Adrenal gland (tissue), 12 donors: Measurements from ENCODE around the gene MCUR1. TPM values are rescaled to one million over a fixed set of nuclear protein-coding genes. Genes with fewer than 3 reads are reported as not detected.
"Not testable (repeated sequence)": the region's sequence is repeated elsewhere in the genome, so short reads cannot be mapped to it uniquely, and the experiment has no call there.

Source experiments
- DNase-seq, 7 donors: peaks; one replicate each; pipeline ENCODE4 v3.0.0-alpha.2; 2019 to 2020
- H3K27ac ChIP-seq, 5 donors: fragments of 200-600 bp; sonication (generic) in 4 of 5; 1 replicate in 3 of 5; 2 replicates in 2 of 5; pipeline versions ENCODE4 v1.5.1 to v1.8.0; 2016 to 2020; ENCODE audit warnings: mild to moderate bottlenecking in 1 of 5
- H3K27me3 ChIP-seq: fragments of 200-600 bp; 2 replicates; pipeline ENCODE4 v1.8.0; 2021
- H3K36me3 ChIP-seq, 2 donors: fragments of 200-600 bp; replicated peaks in 1 of 2; 1 replicate in 1 of 2; 2 replicates in 1 of 2; pipeline versions ENCODE4 v1.5.1 to v1.8.0; 2018 to 2022
- H3K4me1 ChIP-seq, 2 donors: fragments of 200-600 bp; replicated peaks in 1 of 2; 1 replicate in 1 of 2; 2 replicates in 1 of 2; pipeline versions ENCODE4 v1.5.1 to v1.8.0; 2018 to 2021
- H3K4me3 ChIP-seq, 4 donors: fragments of 200-600 bp; sonication (generic) in 3 of 4; one replicate each; pipeline ENCODE4 v1.5.1; 2016 to 2018
- H3K9me3 ChIP-seq, 3 donors: fragments of 200-600 bp; sonication (generic) in 1 of 3; replicated peaks in 1 of 3; 1 replicate in 2 of 3; 2 replicates in 1 of 3; pipeline versions ENCODE4 v1.5.1 to v1.8.0; 2016 to 2021
- POLR2A ChIP-seq, 2 donors: fragments of 450-650 bp; IDR thresholded peaks; one replicate each; pipeline ENCODE4 v1.6.1; 2017; ENCODE audit warnings: antibody characterized with exemption in 2 of 2, mild to moderate bottlenecking in 2 of 2, moderate library complexity in 1 of 2
- WGBS, 4 donors: extraction: QIAGEN DNeasy Blood & Tissue Kit in 2 of 4; methylation state at CpG; one replicate each; pipeline versions ENCODE4 v1.1.5 to v1.1.7; 2013 to 2017; 5-methylcytosine and 5-hydroxymethylcytosine counted together
- intact Hi-C, 2 donors: fragments of 100-400 bp; cut with DNase I; formaldehyde crosslinking; loops; one replicate each; pipeline versions ENCODE4 v1.14.1 to v1.15.0; 2022 to 2023
- polyA plus RNA-seq, 3 donors: library from polyadenylated mRNA; stranded (reverse); fragments of 200-250 nt in 2 of 3; fragments of 350-450 nt in 1 of 3; fragmentation: Illumina TruSeq in 1 of 3; extraction: RNeasy Lipid Tissue Mini Kit (QIAGEN cat#74804) in 1 of 3; gene quantifications; one replicate each; pipeline ENCODE4 v1.2.3, GENCODE V29; 2013 to 2014
- total RNA-seq, 9 donors: library from RNA; depleted of rRNA in 4 of 9; stranded (reverse); fragments of >200 nt in 4 of 9; fragments of 120-200 nt in 1 of 9; fragmentation: NEBNext Ultra II Directional in 1 of 9; extraction: Animal tissue kit (Norgen Biotek cat#: 25700) in 1 of 9; gene quantifications; one replicate each; pipeline versions ENCODE4 v1.1.0 to v1.2.4, GENCODE V29; 2013 to 2023
- TF ChIP-seq, protein P1 (sequence below), 6 experiments: fragments of 450-650 bp in 4 of 6; fragments of 200-600 bp in 2 of 6; sonication (generic) in 1 of 6; IDR thresholded peaks; 1 replicate in 5 of 6; 2 replicates in 1 of 6; pipeline versions ENCODE4 v1.5.1 to v1.8.0; 2016 to 2021; ENCODE audit warnings: antibody characterized with exemption in 6 of 6, mild to moderate bottlenecking in 2 of 6, moderate library complexity in 1 of 6
- donor health status: healthy with polysubstance abuse.
- donor health status: Bipolar disorder and iron deficiency.
- donor health status: DM: yes; HTN: yes; CAD: no.
- donor health status: DM: no; HTN: no; CAD: no.
- donor health status: DM: no; HTN: no; CAD: no.
- donor health status: DM: yes; HTN: yes; CAD: no.

MCUR1 gene
- total and polyA plus RNA-seq, 12 donors = 7.0 to 24.5 (median 14.1) TPM

DNA sequence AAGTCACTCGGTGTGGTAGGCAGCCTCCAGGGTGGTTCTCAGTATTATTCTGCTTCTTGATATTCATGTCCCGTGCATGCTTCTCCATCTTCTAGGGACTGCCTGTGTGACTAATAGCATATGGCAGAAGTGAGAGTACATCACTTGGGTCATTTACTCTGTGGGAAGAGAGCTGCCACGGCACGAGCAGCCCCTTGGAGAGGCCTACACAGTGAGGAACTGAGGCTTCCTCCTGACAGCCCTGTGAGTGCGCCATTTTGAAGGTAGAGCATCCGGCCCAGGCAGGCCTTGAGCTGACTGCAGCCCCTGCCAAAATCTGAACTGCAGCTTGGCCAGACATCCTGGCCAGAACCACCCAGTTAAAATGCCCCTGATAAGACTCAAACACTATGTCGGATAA lies 17.3 kb upstream of the MCUR1 start:
- Histone ChIP-seq H3K4me1 (no peaks in the 10 kb centered on the region), H3K9me3 (no peaks in the 10 kb centered on the region), H3K4me3 (no peak overlapping the region), H3K27me3 (no peaks in the 10 kb centered on the region), H3K27ac (no peak overlapping the region), H3K36me3 (no peaks in the 10 kb centered on the region)
- intact Hi-C loops = no loop called here
- WGBS, 4 donors = 70 to 78% (median 75%) methylated on average over 5 to 7 of the region's 7 CpGs
- TF ChIP-seq, protein P1, sequence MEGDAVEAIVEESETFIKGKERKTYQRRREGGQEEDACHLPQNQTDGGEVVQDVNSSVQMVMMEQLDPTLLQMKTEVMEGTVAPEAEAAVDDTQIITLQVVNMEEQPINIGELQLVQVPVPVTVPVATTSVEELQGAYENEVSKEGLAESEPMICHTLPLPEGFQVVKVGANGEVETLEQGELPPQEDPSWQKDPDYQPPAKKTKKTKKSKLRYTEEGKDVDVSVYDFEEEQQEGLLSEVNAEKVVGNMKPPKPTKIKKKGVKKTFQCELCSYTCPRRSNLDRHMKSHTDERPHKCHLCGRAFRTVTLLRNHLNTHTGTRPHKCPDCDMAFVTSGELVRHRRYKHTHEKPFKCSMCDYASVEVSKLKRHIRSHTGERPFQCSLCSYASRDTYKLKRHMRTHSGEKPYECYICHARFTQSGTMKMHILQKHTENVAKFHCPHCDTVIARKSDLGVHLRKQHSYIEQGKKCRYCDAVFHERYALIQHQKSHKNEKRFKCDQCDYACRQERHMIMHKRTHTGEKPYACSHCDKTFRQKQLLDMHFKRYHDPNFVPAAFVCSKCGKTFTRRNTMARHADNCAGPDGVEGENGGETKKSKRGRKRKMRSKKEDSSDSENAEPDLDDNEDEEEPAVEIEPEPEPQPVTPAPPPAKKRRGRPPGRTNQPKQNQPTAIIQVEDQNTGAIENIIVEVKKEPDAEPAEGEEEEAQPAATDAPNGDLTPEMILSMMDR (IDR thresholded peaks at IDR 0.05) = no peak
- TF ChIP-seq POLR2A (IDR thresholded peaks at IDR 0.05) = no peak
- DNase-seq = no peak

DNA sequence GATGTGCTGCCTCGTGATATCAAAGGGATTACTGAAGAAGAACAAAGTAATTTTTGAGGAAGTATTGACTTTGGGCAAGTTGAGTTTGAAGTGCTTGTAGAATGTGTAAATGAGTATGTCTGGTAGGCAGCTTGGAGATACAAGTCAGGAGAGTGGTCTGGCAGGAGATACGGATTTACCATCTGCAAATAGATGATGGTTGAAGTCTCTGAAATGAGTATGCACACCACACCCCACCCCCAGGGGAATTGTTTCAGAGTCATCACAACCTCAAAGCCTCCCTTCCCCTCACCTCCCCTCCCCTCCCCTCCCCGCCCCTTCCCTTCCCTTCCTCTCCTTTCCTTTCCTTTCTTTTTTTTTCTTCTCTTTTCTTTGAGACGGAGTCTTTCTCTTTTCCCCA lies 16.4 kb upstream of the MCUR1 start:
- no peak for DNase-seq
- Histone ChIP-seq H3K27ac (no peak overlapping the region), H3K4me1 (no peaks in the 10 kb centered on the region), H3K27me3 (no peaks in the 10 kb centered on the region), H3K9me3 (no peaks in the 10 kb centered on the region), H3K4me3 (no peak overlapping the region), H3K36me3 (no peaks in the 10 kb centered on the region)
- WGBS, 4 donors = 76 to 85% (median 82%) methylated on average over 4 of the region's 4 CpGs
- no peak for TF ChIP-seq POLR2A (IDR thresholded peaks at IDR 0.05)
- TF ChIP-seq, protein P1 (IDR thresholded peaks at IDR 0.05) = no peak
- intact Hi-C loops = no loop called here

DNA sequence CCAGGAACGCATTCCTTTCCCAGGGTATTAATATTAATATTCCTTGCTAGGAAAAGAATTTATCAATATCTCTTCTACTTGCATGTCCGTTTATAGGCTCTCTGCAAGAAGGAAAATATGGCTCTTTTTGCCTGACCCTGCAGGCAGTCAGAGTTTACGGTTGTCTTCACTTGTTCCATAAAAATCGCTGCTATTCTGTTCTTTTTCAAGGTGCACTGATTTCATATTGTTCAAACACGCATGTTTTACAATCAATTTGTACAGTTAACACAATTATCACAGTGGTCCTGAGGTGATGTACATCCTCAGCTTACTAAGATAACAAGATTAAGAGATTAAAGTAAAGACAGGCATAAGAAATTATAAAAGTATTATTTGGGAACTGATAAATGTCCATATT lies 15.1 kb upstream of the MCUR1 start:
- DNase-seq, H3K27ac ChIP-seq, intact Hi-C loops, H3K27me3 ChIP-seq, H3K4me1 ChIP-seq, H3K9me3 ChIP-seq, H3K36me3 ChIP-seq, H3K4me3 ChIP-seq: not testable (repeated sequence)
- WGBS, 4 donors = 81 to 87% (median 85%) methylated on average over 5 of the region's 5 CpGs

DNA sequence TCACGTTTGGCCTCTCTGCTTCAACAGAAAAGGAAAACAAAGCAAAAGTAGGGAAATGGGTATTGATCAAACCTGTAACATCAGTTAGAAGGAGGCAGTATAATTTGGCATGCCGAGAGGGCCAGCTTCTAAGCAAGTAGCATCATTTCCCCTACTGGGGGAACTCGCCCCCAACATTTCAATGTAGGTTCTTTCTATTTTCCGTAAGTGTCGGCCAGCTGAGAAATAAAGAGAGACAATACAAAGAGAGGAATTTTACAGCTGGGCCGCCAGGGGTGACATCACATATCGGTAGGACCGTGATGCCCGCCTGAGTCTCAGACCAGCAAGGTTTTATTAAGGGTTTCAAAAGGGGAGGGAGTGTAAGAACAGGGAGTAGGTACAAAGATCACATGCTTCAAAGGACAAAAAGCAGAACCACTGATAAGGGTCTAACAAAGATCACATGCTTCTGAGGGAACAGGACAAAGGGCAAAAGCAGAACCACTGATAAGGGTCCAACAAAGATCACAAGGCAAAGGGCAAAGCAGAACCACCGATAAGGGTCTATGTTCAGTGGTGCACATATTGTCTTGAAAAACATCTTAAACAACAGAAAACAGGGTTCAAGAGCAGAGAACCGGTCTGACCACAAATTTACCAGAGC lies 14.4 kb upstream of the MCUR1 start:
- H3K4me1 ChIP-seq, H3K9me3 ChIP-seq, DNase-seq, intact Hi-C loops, H3K27ac ChIP-seq, H3K27me3 ChIP-seq, H3K4me3 ChIP-seq, H3K36me3 ChIP-seq: not testable (repeated sequence)
- WGBS, 4 donors = 89 to 93% (median 90%) methylated on average over 11 of the region's 11 CpGs

DNA sequence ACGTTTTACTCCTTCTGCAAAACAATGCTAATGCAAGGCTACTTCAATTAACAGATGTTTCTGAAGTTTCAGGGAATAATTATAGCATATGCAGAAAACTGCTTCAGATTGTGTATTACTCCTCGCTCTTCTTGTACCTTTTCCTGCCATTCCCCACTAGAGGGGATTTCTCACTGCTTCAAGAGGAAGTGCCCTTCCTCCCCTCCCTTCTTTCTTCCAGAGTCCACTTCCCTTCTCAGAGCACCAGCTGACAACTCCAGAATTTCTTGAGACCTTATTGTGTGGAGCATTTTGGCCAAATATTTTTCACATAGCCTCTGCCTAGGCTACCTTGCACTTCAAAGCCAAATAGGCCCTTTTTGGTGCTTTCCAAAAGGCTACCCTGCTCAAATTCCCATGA lies 12.7 kb upstream of the MCUR1 start:
- no peaks in the 10 kb centered on the region for H3K4me1 ChIP-seq
- intact Hi-C loops = no loop called here
- no peaks in the 10 kb centered on the region for H3K36me3 ChIP-seq
- H3K4me3 ChIP-seq = no peak overlapping the region
- DNase-seq = no peak
- no peaks in the 10 kb centered on the region for H3K9me3 ChIP-seq
- 70 to 84% (median 78%) methylated on average over 2 of the region's 2 CpGs for WGBS, 4 donors
- no peak overlapping the region for H3K27ac ChIP-seq
- no peak for TF ChIP-seq POLR2A (IDR thresholded peaks at IDR 0.05)
- H3K27me3 ChIP-seq = no peaks in the 10 kb centered on the region

DNA sequence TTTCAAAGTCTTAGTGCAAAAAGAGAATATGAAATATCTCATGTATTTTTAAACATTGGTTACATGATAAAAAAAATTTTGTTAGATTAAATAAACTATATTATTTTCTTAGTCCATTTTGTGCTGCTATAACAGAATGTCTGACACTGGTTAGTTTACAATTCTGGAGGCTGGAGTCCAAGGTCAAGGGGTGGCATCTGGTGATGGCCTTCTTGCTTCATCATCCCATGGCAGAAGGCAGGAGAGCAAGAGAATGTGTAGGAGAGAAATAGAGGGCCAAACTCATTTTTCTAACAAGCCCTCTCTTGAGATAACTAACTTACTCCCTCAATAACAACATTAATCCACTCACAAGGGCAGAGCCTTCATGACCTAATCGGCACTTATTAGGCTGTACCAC lies 11.5 kb upstream of the MCUR1 start:
- H3K27me3 ChIP-seq = no peaks in the 10 kb centered on the region
- H3K4me3 ChIP-seq = no peak overlapping the region
- no peaks in the 10 kb centered on the region for H3K9me3 ChIP-seq
- intact Hi-C loops = no loop called here
- WGBS, 4 donors = 67 to 87% (median 78%) methylated on average over 1 of the region's 1 CpG
- no peaks in the 10 kb centered on the region for H3K4me1 ChIP-seq
- TF ChIP-seq, protein P1 (IDR thresholded peaks at IDR 0.05) = no peak
- no peak for TF ChIP-seq POLR2A (IDR thresholded peaks at IDR 0.05)
- no peaks in the 10 kb centered on the region for H3K36me3 ChIP-seq
- no peak for DNase-seq
- H3K27ac ChIP-seq = no peak overlapping the region
